Calu3 (cell line): Measurements from ENCODE around the gene COPS9. TPM values are rescaled to one million over a fixed set of nuclear protein-coding genes. Genes with fewer than 3 reads are reported as not detected.

Experiments used
- BruUV-seq: library from RNA; stranded (reverse); fragments of 400-500 nt; replicated peaks from 2 replicates; lab custom pipeline; 2021; lab: Mats Ljungman, UMichigan
- CTCF ChIA-PET: fragments of 300-600 bp; sonication (Branson Sonifier 250); formaldehyde crosslinking; loops from one replicate; lab custom pipeline; 2022; ENCODE audit warnings: antibody characterized with exemption; lab: Charles Lee
- DNase-seq: peaks from one replicate; pipeline ENCODE4 v3.0.0; 2022
- H3K27ac Mint-ChIP-seq: one replicate; pipeline ENCODE4 v1.8.0; 2022; ENCODE audit warnings: mixed read lengths; ENCODE audit not compliant: unreplicated experiment
- H3K27me3 Mint-ChIP-seq: one replicate; pipeline ENCODE4 v1.8.0; 2022; ENCODE audit warnings: mixed read lengths; ENCODE audit not compliant: unreplicated experiment
- H3K36me3 Mint-ChIP-seq: one replicate; pipeline ENCODE4 v1.8.0; 2022; ENCODE audit warnings: mild to moderate bottlenecking, moderate library complexity, mixed read lengths; ENCODE audit not compliant: insufficient read depth, unreplicated experiment
- H3K4me1 Mint-ChIP-seq: one replicate; pipeline ENCODE4 v1.8.0; 2022; ENCODE audit warnings: mild to moderate bottlenecking, low read depth, mixed read lengths; ENCODE audit not compliant: unreplicated experiment
- H3K4me3 Mint-ChIP-seq: one replicate; pipeline ENCODE4 v1.8.0; 2022; ENCODE audit warnings: mild to moderate bottlenecking, low read depth, moderate library complexity, mixed read lengths; ENCODE audit not compliant: unreplicated experiment
- H3K9me3 Mint-ChIP-seq: one replicate; pipeline ENCODE4 v1.8.0; 2022; ENCODE audit warnings: low read depth, mixed read lengths; ENCODE audit not compliant: unreplicated experiment
- intact Hi-C: fragments of 100-400 bp; cut with micrococcal nuclease; formaldehyde crosslinking; loops from one replicate; pipeline ENCODE4 v1.10.0; 2022; ENCODE audit not compliant: unreplicated experiment
- total RNA-seq: library from RNA; stranded (reverse); gene quantifications from 2 replicates; pipeline ENCODE4 v1.2.3, GENCODE V29; 2022
- TF ChIP-seq, protein P1 (sequence below): fragments of 200-600 bp; IDR thresholded peaks from one replicate; pipeline ENCODE4 v1.8.0; 2022; ENCODE audit warnings: antibody characterized with exemption; ENCODE audit not compliant: unreplicated experiment

COPS9 gene
- total RNA-seq, 1 experiment from 2014 or later: 106 TPM

DNA sequence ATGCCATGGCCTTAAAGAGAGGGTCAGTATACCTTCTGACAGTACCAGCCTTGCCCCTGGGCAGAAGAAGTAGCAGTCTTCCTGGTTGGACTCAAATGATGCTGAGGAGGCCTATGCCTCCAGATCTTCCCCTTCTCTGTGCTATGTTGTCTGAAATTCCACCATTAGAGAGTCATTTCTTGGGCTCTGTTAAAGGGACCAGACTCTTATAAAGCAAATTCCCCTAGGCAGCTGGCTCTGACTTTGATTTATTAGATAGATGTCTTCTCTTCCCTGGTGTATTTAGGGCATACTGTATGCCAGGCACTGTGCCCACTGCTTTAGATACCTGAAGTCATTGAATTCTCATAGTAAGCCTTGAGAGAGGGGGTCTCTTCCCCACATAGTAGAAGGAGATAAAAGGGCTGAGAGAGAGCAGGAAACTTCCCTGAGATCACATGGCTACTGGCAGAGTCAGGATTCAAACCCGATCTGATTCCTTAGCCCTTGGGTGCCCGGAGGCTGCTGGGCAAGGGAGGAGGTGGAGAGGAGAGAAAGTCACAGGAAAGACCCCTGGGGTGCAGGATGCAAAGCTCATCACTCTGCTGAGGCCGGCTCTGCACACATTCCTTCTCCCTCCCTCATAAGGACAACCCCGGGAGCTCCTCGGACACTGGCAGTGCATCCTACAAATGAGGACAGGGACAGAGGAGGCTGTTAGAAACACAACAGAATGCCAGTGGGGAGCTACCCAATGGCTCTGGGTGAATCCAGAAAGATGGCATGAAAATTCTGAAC, 23.0 kb downstream of the COPS9 start:
- Mint-ChIP-seq H3K4me1 (no peaks in the 10 kb centered on the region), H3K36me3 (no peaks in the 10 kb centered on the region), H3K4me3 (no peak overlapping the region), H3K27me3 (peaks cover 94% of the 10 kb centered on the region), H3K27ac (no peak overlapping the region), H3K9me3 (no peaks in the 10 kb centered on the region)
- no TSS peak for BruUV-seq
- CTCF ChIA-PET: interaction anchor here (0.5 to 1.1 kb wide), 2 partner anchors 11 to 40 kb away, joined by 3 to 4 read pairs; no protein-coding TSS in a partner anchor
- TF ChIP-seq, protein P1, sequence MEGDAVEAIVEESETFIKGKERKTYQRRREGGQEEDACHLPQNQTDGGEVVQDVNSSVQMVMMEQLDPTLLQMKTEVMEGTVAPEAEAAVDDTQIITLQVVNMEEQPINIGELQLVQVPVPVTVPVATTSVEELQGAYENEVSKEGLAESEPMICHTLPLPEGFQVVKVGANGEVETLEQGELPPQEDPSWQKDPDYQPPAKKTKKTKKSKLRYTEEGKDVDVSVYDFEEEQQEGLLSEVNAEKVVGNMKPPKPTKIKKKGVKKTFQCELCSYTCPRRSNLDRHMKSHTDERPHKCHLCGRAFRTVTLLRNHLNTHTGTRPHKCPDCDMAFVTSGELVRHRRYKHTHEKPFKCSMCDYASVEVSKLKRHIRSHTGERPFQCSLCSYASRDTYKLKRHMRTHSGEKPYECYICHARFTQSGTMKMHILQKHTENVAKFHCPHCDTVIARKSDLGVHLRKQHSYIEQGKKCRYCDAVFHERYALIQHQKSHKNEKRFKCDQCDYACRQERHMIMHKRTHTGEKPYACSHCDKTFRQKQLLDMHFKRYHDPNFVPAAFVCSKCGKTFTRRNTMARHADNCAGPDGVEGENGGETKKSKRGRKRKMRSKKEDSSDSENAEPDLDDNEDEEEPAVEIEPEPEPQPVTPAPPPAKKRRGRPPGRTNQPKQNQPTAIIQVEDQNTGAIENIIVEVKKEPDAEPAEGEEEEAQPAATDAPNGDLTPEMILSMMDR: no peak
- no peak for DNase-seq
- intact Hi-C loops: no loop called here

- DNase-seq: no peak
- Mint-ChIP-seq H3K36me3 (no peaks in the 10 kb centered on the region), H3K9me3 (no peaks in the 10 kb centered on the region), H3K4me3 (no peak overlapping the region), H3K27me3 (peaks cover 94% of the 10 kb centered on the region), H3K27ac (no peak overlapping the region), H3K4me1 (no peaks in the 10 kb centered on the region)
- BruUV-seq: no TSS peak
- intact Hi-C loops: no loop called here
- CTCF ChIA-PET: no interaction called here
- TF ChIP-seq, protein P1: no peak
Observed at GRCh38 chr2:240111253-240111652, 24.9 kb downstream of the COPS9 start.

DNA sequence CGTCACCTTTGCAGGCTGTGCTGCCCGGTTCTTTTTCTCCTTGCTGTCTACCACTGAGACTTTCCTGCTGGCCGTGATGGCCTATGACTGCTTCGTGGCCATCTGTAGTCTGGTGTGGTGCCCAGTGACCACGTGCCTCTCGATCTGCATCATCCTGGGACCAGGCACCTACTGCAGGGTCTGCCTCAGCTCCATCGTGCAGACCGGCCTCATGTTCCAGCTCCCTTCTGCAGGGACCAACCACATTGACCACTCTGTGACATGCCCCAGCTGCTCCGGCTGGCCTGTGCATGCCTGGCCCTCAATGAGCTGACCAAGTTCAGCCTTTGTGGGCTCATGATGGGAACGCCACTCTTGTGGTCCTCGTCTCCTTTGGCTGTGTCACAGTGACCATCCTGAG, 26.7 kb downstream of the COPS9 start:
- intact Hi-C loops: no loop called here
- DNase-seq: no peak
- H3K27me3 Mint-ChIP-seq: peaks cover 91% of the 10 kb centered on the region
- CTCF ChIA-PET: no interaction called here
- BruUV-seq: no TSS peak
- no peak overlapping the region for H3K4me3 Mint-ChIP-seq
- H3K9me3 Mint-ChIP-seq: no peaks in the 10 kb centered on the region
- H3K4me1 Mint-ChIP-seq: no peaks in the 10 kb centered on the region
- no peaks in the 10 kb centered on the region for H3K36me3 Mint-ChIP-seq
- no peak overlapping the region for H3K27ac Mint-ChIP-seq
- TF ChIP-seq, protein P1: no peak

DNA sequence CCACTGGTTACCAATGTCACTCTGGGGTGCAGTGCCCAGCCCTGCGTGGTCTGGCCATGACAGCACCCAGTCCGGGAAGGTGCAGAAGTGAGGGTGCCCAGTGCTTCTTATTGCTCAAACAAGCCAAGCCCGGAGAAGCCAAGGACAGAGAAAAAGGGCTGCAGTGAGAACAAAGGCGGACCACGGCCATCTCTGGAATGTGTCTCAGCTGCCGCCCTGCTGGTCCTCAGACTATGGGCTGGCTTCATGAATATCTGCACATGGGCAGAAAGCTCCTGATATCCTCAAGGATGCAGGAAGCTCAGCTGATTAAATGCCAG, 28.7 kb downstream of the COPS9 start:
- intact Hi-C loops: no loop called here
- no TSS peak for BruUV-seq
- H3K27ac Mint-ChIP-seq: no peak overlapping the region

More for the DNA sequence above, 28.7 kb downstream of the COPS9 start:
- no peak for DNase-seq
- H3K27me3 Mint-ChIP-seq: peaks cover 90% of the 10 kb centered on the region
- no peak overlapping the region for H3K4me3 Mint-ChIP-seq
- H3K4me1 Mint-ChIP-seq: no peaks in the 10 kb centered on the region
- TF ChIP-seq, protein P1: no peak
- CTCF ChIA-PET: interaction anchor here (0.6 kb wide), 1 partner anchor 38 kb away, joined by 5 read pairs; no protein-coding TSS in a partner anchor
- no peaks in the 10 kb centered on the region for H3K9me3 Mint-ChIP-seq
- H3K36me3 Mint-ChIP-seq: no peaks in the 10 kb centered on the region
